GM21390 (cell line): Measurements from ENCODE around the gene OR2D2.
A peak's percentile ranks its signal among the peaks of the same experiment; 100 is the strongest.
"Not testable (repeated sequence)": the region's sequence is repeated elsewhere in the genome, so short reads cannot be mapped to it uniquely, and the experiment has no call there.

Experiments
- ATAC-seq: cut with Tn5 transposase; IDR thresholded peaks from one replicate; pipeline ENCODE4 v1.9.1; 2021; ENCODE audit not compliant: unreplicated experiment

Gene OR2D2

DNA sequence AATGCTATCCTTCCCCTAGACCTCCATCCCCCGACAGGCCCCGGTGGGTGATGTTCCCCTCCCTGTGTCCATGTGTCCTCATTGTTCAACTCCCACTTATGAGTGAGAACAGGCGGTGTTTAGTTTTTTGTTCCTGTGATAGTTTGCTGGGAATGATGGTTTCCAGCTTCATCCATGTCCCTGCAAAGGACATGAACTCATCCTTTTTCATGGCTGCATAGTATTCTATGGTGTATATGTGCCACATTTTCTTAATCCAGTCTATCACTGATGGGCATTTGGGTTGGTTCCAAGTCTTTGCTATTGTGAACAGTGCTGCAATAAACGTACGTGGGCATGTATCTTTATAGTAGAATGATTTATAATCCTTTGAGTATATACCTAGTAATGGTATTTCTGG is 4.6 kb downstream of the OR2D2 start:
- not testable (repeated sequence) for ATAC-seq

DNA sequence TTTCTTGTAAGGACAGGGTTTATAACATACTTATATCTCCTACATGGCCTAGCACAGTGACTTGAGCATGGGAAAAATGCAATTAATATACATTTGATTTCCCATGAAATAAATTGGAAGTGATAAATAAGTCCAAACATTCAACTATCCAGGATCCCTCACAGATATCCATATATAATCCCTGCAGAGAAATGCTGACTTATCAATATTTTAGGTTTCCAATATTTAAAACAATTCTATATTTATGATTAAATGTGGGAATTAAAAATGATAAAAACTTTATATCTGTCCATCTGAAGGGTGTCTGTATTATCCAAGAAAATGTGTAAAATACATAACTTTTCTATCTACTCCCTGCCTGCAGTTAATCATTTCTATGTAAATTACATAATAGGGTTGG is 9.5 kb downstream of the OR2D2 start:
- no peak for ATAC-seq

DNA sequence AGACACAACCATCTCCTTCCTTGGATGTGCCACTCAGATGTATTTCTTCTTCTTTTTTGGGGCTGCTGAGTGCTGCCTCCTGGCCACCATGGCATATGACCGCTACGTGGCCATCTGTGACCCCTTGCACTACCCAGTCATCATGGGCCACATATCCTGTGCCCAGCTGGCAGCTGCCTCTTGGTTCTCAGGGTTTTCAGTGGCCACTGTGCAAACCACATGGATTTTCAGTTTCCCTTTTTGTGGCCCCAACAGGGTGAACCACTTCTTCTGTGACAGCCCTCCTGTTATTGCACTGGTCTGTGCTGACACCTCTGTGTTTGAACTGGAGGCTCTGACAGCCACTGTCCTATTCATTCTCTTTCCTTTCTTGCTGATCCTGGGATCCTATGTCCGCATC is 15.4 kb downstream of the OR2D2 start:
- ATAC-seq = no peak

DNA sequence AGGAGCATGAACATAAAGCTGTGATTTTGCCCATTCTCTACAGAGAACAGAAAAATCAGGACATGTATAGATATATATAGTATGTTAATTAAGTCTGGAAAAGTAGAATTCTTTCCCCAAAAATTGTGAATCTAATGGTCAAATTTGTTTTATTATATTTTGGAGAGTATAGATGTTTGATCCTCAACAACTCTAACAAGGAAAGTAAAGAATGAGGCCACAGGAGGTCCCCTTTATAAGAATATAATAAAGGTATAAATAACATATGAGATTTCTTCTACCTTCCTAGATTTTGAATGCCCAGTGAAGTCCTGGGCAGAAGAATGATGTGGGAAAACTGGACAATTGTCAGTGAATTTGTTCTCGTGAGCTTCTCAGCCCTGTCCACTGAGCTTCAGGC is 16.0 kb downstream of the OR2D2 start, which contains the start of gene OR10A4:
OR10A4 (plus strand) TSS at position 301 of the 400 bp plus-strand sequence; CDS start at position 324, 23 bp downstream.
- ATAC-seq = no peak

DNA sequence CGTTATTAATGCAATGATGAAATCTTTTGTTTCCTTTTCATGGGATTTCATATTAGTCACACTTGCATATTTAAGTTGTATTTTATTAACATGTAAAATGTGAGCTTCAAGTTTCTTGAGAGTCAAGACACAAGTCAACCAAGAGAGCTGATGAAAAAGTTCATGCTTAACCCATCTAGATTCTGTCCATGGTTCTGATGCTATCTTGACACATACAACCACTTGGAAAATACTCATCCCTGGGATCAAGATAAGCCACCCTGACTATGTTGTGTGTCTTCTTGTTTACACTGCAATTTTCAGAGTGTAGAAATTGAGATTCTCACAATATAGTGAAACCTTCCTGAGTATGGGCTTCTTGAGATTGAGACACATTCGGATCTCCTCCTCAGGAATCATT is 16.5 kb downstream of the OR2D2 start:
- ATAC-seq = no peak

DNA sequence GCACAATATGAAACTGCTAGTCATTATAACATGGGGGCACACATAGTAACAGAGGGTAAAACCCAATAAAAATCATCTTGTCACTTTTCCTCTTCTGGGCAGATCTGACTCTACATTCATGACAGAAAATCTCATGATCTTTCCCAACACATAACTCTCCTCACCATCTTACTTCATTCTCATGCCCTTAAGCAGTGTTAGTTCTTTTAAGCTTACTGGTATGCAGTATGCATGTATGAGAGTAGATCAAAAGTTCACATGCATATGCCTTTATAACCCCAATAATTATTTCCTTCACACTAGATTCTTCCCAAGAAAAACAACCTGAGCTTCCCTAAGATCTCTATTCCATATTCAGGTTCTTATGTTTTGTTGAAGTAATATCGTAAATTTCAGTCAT is 21.0 kb downstream of the OR2D2 start:
- ATAC-seq = no peak

DNA sequence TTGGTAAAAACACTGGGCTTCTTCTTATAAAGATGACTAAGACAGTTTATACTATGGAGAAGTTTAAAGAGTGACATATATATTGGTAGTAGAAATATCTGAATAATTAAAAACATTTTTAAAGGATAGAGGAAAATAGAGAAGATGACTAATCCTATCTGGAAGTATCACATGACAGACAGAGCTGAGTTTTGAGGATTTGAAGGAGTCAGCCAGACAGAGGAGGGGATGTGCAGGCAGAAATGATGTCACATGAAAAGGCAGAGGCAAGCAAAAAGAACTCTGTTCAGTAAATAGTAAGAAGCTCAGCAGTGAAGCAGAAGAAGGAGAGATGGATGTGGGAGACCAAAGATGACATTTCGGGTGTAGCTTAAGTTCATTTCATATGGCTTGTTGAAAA is 27.9 kb downstream of the OR2D2 start:
- no peak for ATAC-seq

DNA sequence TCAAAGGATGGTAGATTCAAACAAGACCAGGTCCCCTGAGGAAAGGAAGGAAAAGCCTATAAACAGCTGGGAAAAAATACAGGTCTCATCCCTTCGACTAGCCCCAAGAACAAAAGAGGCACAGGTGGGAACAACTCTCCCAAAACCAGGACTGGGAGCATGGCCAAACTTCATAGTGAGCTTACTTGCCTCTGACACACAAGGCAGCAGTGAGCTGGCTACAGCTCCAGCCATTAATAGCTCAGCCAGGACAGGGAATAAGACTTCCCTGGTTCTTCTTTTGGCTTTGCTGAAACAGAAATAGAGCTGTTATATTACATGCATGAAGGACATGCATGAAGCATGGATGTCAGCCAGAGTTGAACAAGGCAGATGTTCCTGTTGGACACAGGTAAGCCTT is 29.3 kb downstream of the OR2D2 start, which contains the start of gene OR10A2:
OR10A2 (plus strand) TSS at position 97 of the 400 bp plus-strand sequence. CDS start 6,698 bp downstream, outside the sequence.
- no peak for ATAC-seq

DNA sequence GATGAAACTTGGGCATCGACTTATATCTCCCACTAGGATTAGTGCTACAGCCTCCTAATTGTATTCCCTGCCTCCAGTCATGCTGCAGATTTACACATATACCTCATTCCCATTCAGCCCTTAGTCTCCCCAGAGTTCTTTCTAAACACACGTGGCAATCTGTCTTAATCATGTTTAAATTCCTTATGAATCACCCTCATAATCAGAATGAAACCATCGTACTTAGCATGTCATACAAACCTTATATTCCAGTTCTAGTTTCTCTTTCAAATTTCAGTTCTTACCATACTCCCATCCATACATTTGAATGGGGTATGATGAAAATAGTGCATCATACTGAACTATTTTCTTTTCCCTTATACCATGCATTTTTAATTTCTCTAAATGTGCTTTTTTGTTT is 35.4 kb downstream of the OR2D2 start:
- ATAC-seq = peak; percentile 93

DNA sequence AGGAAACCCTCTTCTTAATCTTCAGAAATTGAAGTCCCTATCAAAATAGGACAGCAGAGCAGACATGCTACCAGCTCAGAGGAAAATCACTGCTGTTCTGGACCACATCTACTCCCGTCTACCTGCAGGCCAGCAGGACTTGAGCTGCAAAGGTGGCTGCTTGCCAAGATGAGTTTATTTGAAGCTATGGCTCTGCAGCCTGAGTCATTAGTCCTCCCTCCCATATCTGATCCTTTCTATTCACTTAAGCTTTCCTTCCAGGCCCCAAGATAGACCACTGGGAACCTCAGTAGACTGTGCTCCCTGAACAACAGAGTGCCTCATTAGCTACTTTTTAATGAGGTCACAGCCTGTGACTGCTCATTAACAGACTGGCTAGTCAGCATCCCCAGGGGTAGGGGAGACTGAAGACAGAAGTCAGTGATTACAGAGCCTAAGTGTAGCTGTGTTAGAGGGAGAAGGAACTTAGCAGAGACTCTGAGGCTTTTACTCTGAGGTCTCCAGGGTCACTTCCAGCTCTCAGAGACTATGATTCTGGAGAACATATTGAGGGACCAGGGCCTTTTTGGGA is 36.2 kb downstream of the OR2D2 start:
- ATAC-seq = no peak

DNA sequence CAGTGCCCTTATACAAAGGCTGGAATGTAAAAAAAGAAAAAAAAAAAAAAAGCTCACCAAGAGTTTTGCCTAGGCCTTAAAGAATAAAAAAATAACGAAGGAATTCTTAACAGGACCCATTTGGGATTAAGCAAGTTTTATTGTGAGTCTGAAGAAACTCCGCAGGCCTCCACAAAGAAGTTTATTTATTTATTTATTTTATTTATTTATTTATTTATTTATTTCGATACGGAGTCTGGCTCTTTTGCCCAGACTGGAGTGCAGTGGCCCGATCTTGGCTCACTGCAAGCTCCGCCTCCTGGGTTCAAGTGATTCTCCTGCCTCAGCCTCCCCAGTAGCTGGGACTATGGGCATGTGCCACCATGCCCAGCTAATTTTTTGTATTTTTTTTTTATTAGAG is 37.5 kb downstream of the OR2D2 start:
- ATAC-seq = not testable (repeated sequence)

DNA sequence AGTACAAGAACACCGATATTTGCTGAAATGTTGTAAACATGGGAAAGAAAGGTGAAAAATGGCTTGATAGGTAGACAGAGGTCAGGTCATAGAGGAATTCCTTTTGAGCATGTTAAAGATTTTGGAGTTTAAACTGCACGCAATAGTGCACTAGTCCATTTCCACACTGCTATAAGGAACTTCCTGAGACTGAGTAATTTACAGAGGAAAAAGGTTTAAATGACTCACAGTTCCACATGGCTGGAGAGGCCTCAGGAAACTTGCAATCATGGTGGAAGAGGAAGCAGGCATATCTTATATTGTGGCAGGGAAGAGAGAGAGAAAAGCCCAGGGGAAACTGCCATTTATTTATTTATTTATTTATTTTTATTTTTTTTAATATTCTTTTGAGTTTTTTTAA is 41.8 kb downstream of the OR2D2 start:
- ATAC-seq = no peak

DNA sequence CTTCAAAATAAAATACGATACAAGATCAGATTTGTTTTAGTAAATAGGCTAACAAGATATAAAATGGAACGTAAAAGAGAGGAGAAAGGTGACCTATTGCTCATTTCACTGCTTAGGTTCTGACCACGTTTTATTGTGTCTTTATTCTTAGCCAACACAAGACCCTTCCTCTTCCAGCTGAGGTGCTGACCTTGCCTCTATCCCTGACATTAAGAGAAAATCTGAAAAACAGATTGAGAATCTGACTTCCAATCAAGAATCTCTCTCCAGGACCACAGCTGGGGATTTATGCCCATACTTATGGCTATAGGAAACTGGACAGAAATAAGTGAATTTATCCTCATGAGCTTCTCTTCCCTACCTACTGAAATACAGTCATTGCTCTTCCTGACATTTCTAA is 46.9 kb downstream of the OR2D2 start, which contains the start of gene OR10A5:
OR10A5 (plus strand) TSS at position 301 of the 400 bp plus-strand sequence; CDS start at position 301, 0 bp downstream.
- ATAC-seq = no peak

DNA sequence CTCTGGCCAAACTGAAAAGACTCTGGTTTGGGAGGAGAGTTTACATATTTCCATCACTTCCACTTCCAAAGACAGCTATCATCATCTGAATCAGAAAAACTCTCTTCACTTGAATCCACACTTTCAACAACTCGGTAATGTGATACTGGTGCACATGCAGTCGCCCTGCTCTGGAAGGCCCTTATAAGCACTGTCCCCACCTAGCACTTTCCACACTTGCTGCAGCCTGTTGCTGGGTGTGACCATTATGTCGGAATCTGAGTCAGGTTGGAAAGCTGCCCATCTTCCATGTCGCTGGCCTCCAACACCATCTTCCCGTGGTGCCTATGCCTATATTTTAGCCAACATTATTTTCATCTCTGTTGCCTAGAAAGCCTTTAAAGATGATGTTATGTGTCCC is 47.9 kb downstream of the OR2D2 start:
- ATAC-seq = no peak

DNA sequence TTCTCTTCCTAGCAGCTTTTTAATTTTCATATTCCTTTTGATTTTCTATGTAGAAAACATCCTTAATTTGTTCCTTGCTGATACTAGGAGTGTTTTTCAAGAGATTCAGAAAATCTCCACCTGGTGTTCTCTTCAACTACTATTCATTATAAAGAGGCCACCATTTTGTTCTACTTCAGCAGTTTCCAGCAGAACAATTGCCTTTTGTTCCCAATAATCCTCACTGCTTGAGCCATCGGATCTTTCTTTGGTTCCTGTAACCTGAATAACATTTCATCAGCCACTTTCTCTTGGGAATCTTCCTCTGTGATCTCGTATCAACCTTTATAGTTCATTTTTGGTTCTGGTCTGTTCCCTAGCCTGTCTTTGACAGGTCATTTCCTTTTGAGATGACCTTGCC is 48.6 kb downstream of the OR2D2 start:
- no peak for ATAC-seq

DNA sequence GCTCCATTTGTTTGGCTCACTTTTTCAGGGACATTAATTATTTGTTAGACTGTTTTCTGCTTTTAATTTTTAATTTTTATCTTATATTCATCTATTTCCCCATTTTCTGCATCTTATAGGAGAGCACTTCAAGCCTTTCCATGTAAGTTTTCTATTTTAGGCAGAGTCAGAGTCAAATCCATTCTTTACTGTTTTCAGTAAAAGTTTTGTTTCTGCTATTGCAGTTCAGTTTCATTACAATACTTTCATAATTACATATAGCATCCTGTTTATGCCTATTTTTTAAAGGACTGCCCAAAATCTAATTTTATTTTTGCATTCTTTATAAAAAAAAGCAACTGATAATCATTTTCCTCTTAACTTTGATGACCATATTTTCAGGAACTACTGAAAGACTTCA is 50.6 kb downstream of the OR2D2 start:
- no peak for ATAC-seq
